ENCODE results near the gene STON1.

STON1 gene

GRCh38 chr2:48532824-48533223, 2.9 kb downstream of the STON1 start:
- no peak overlapping the region for H3K4me3 ChIP-seq (ENCODE audit: low read depth, low read length)
- CTCF ChIA-PET: no interaction called here
- H3K36me3 ChIP-seq (ENCODE audit: control insufficient read depth in 2 of 2, insufficient read depth in 1 of 2, low read length in 2 of 2): no peaks in the 10 kb centered on the region; a peak in 1 of 3 replicates
- 0 out of 2 replicates have a peak, but pooled peaks have one; percentile 44 for TF ChIP-seq ZNF121 (tag by site-specific recombination; IDR thresholded peaks at IDR 0.05)
- no peak for TF ChIP-seq ZNF140 (tag by site-specific recombination; IDR thresholded peaks at IDR 0.05)
- POLR2A ChIA-PET: no interaction called here
- peaks cover 7% of the 10 kb centered on the region for H3K4me1 ChIP-seq (ENCODE audit: control insufficient read depth, insufficient read depth, low read length)
- H3K9me3 ChIP-seq (ENCODE audit: control insufficient read depth, insufficient read depth, low read depth, low read length): no peaks in the 10 kb centered on the region
- H3K27ac ChIP-seq (ENCODE audit: extremely low read depth, low read depth, low read length): no peak overlapping the region

- Histone ChIP-seq H3K27ac (ENCODE audit: extremely low read depth, low read depth, low read length) (no peak overlapping the region), H3K9me3 (ENCODE audit: control insufficient read depth, insufficient read depth, low read depth, low read length) (no peaks in the 10 kb centered on the region), H3K36me3 (ENCODE audit: control insufficient read depth in 2 of 2, insufficient read depth in 1 of 2, low read length in 2 of 2) (no peaks in the 10 kb centered on the region; a peak in 1 of 3 replicates), H3K4me1 (ENCODE audit: control insufficient read depth, insufficient read depth, low read length) (peaks cover 3% of the 10 kb centered on the region; the same call in 1 of the 2 replicates), H3K4me3 (ENCODE audit: low read depth, low read length) (no peak overlapping the region)
- TF ChIP-seq ZNF37A (tag by site-specific recombination; IDR thresholded peaks at IDR 0.05) (no peak), SALL2 (tag by site-specific recombination; IDR thresholded peaks at IDR 0.05; ENCODE audit: borderline replicate concordance) (no peak), MYNN (tag by site-specific recombination; IDR thresholded peaks at IDR 0.05; ENCODE audit: borderline replicate concordance) (no peak), ZNF157 (tag by site-specific recombination; IDR thresholded peaks at IDR 0.05) (no peak)
- ChIA-PET POLR2A (no interaction called here), CTCF (interaction anchor here (0.6 to 1.5 kb wide), 2 partner anchors 10 to 97 kb away, joined by 4 read pairs; no protein-coding TSS in a partner anchor)
Observed at GRCh38 chr2:48534781-48535180, 4.8 kb downstream of the STON1 start.

- no peaks in the 10 kb centered on the region for H3K4me1 ChIP-seq (ENCODE audit: control insufficient read depth, insufficient read depth, low read length)
- no peaks in the 10 kb centered on the region for H3K36me3 ChIP-seq (ENCODE audit: control insufficient read depth in 2 of 2, insufficient read depth in 1 of 2, low read length in 2 of 2)
- CTCF ChIA-PET: interaction anchor here (0.6 to 1.0 kb wide), 3 partner anchors 48 to 416 kb away, joined by 3 read pairs; no protein-coding TSS in a partner anchor
- no peak overlapping the region for H3K4me3 ChIP-seq (ENCODE audit: low read depth, low read length)
- H3K27ac ChIP-seq (ENCODE audit: extremely low read depth, low read depth, low read length): no peak overlapping the region
- POLR2A ChIA-PET: no interaction called here
- no peaks in the 10 kb centered on the region for H3K9me3 ChIP-seq (ENCODE audit: control insufficient read depth, insufficient read depth, low read depth, low read length)
- no peak for TF ChIP-seq ZNF132 (tag by site-specific recombination; IDR thresholded peaks at IDR 0.05; ENCODE audit: borderline replicate concordance)
- TF ChIP-seq PBX3 (CRISPR knock-in tag; IDR thresholded peaks at IDR 0.05): no peak
- TF ChIP-seq ZNF645 (tag by site-specific recombination; IDR thresholded peaks at IDR 0.05): no peak
- no peak for TF ChIP-seq GFI1B (tag by site-specific recombination; IDR thresholded peaks at IDR 0.05)
- TF ChIP-seq ZNF350 (tag by site-specific recombination; IDR thresholded peaks at IDR 0.05): no peak
- no peak for TF ChIP-seq ZNF510 (tag by site-specific recombination; IDR thresholded peaks at IDR 0.05; ENCODE audit: insufficient replicate concordance)
- TF ChIP-seq ZNF561 (tag by site-specific recombination; IDR thresholded peaks at IDR 0.05; ENCODE audit: borderline replicate concordance): no peak
- TF ChIP-seq, protein P1, sequence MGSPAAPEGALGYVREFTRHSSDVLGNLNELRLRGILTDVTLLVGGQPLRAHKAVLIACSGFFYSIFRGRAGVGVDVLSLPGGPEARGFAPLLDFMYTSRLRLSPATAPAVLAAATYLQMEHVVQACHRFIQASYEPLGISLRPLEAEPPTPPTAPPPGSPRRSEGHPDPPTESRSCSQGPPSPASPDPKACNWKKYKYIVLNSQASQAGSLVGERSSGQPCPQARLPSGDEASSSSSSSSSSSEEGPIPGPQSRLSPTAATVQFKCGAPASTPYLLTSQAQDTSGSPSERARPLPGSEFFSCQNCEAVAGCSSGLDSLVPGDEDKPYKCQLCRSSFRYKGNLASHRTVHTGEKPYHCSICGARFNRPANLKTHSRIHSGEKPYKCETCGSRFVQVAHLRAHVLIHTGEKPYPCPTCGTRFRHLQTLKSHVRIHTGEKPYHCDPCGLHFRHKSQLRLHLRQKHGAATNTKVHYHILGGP (tag by site-specific recombination; IDR thresholded peaks at IDR 0.05): no peak
- TF ChIP-seq IKZF3 (tag by site-specific recombination; IDR thresholded peaks at IDR 0.05): no peak
- no peak for TF ChIP-seq REPIN1 (tag by site-specific recombination; IDR thresholded peaks at IDR 0.05; ENCODE audit: low read depth)
- TF ChIP-seq ZSCAN18 (tag by site-specific recombination; IDR thresholded peaks at IDR 0.05): no peak
- TF ChIP-seq ZBTB17 (tag by site-specific recombination; IDR thresholded peaks at IDR 0.05): no peak
- TF ChIP-seq ZNF626 (tag by site-specific recombination; IDR thresholded peaks at IDR 0.05): no peak
- TF ChIP-seq ZFP69B (tag by site-specific recombination; IDR thresholded peaks at IDR 0.05): no peak
- no peak for TF ChIP-seq ZNF174 (tag by site-specific recombination; IDR thresholded peaks at IDR 0.05)
- TF ChIP-seq BCL11B (tag by site-specific recombination; IDR thresholded peaks at IDR 0.05; ENCODE audit: low read depth): no peak
- no peak for TF ChIP-seq ZNF558 (tag by site-specific recombination; IDR thresholded peaks at IDR 0.05)
- no peak for TF ChIP-seq SCRT1 (tag by site-specific recombination; IDR thresholded peaks at IDR 0.05; ENCODE audit: borderline replicate concordance)
- TF ChIP-seq ZNF555 (tag by site-specific recombination; conservative IDR thresholded peaks at IDR 0.05): no peak
Observed at GRCh38 chr2:48540237-48540935, 10.4 kb downstream of the STON1 start.

All from HEK293 (cell line).